GM21529 (cell line): ENCODE results near the gene NCAM1.
"Not testable (repeated sequence)": the region's sequence is repeated elsewhere in the genome, so short reads cannot be mapped to it uniquely, and the experiment has no call there.

Source experiments
- ATAC-seq: cut with Tn5 transposase; IDR thresholded peaks from one replicate; pipeline ENCODE4 v1.9.1; 2021; ENCODE audit not compliant: unreplicated experiment

NCAM1 gene

GRCh38 chr11:113296447-113297205 is 335.4 kb downstream of the NCAM1 start:
- no peak for ATAC-seq

- not testable (repeated sequence) for ATAC-seq
Measured at GRCh38 chr11:113298496-113298895, 337.3 kb downstream of the NCAM1 start.

GRCh38 chr11:113304916-113305315 is 343.7 kb downstream of the NCAM1 start:
- ATAC-seq: no peak

- ATAC-seq: no peak
Measured at GRCh38 chr11:113305440-113306336, 344.5 kb downstream of the NCAM1 start.

- no peak for ATAC-seq
Measured at GRCh38 chr11:113308601-113309000, 347.4 kb downstream of the NCAM1 start.

- no peak for ATAC-seq
Measured at GRCh38 chr11:113311536-113311935, 350.3 kb downstream of the NCAM1 start.

- ATAC-seq: no peak
Measured at GRCh38 chr11:113313601-113314000, 352.4 kb downstream of the NCAM1 start.

GRCh38 chr11:113314065-113314388 is 352.8 kb downstream of the NCAM1 start:
- ATAC-seq: no peak

GRCh38 chr11:113314389-113315301 is 353.4 kb downstream of the NCAM1 start, which contains the start of gene TTC12:
TSS of gene TTC12 (plus strand) at chr11:113314583. CDS start at chr11:113316258, 1,675 bp downstream.
- ATAC-seq: peak; percentile 99

- no peak for ATAC-seq
Measured at GRCh38 chr11:113315811-113316210, 354.6 kb downstream of the NCAM1 start.

GRCh38 chr11:113316256-113316655 is 355.0 kb downstream of the NCAM1 start:
- no peak for ATAC-seq

- no peak for ATAC-seq
Measured at GRCh38 chr11:113317339-113317738, 356.1 kb downstream of the NCAM1 start.

- no peak for ATAC-seq
Measured at GRCh38 chr11:113319085-113319484, 357.9 kb downstream of the NCAM1 start.

- ATAC-seq: no peak
Measured at GRCh38 chr11:113322158-113322557, 360.9 kb downstream of the NCAM1 start.

- ATAC-seq: no peak
Measured at GRCh38 chr11:113324250-113324649, 363.0 kb downstream of the NCAM1 start.
